AG04449 (cell line): Measurements from ENCODE around the gene ACBD4.

Experiments
- CTCF ChIA-PET: fragments of 350-600 bp; formaldehyde crosslinking; extraction: SDS; loops from one replicate; lab custom pipeline; 2021; ENCODE audit warnings: antibody characterized with exemption; lab: Yijun Ruan, JAX
- POLR2A ChIA-PET: fragments of 400-600, 350-600 bp; formaldehyde crosslinking; extraction: SDS; loops from one replicate; lab custom pipeline; 2020; ENCODE audit warnings: antibody characterized with exemption, inconsistent platforms; lab: Yijun Ruan, JAX
- DNase-seq: peaks from one replicate; pipeline ENCODE4 v3.0.0-alpha.2; 2010; ENCODE audit warnings: low read depth, low spot score
- H3K4me3 ChIP-seq: 2 replicates; pipeline ENCODE4 v1.5.1; 2011; ENCODE audit warnings: low read depth, mild to moderate bottlenecking, control low read depth, low read length
- CTCF ChIP-seq: IDR thresholded peaks from one replicate; pipeline ENCODE4 v1.5.1; 2011; ENCODE audit warnings: mild to moderate bottlenecking, moderate library complexity, low read length, control low read depth, inconsistent platforms; ENCODE audit not compliant: insufficient read depth; ENCODE audit errors: missing control alignments

Gene ACBD4

GRCh38 chr17:45111850-45112249 lies 23.6 kb upstream of the ACBD4 start:
- ChIA-PET CTCF (interaction anchor here (1.2 to 11.9 kb wide), 3 partner anchors 16 to 334 kb away, joined by 3 to 123 read pairs (median 4); partner anchors contain the start of gene ACBD4), POLR2A (interaction anchor here (1.3 kb wide), 1 partner anchor 8 kb away, joined by 3 read pairs; no protein-coding TSS in a partner anchor)
- TF ChIP-seq CTCF: no peak
- no peak overlapping the region for H3K4me3 ChIP-seq
- DNase-seq: no peak

- POLR2A ChIA-PET: interaction anchor here (1.3 kb wide), 1 partner anchor 9 kb away, joined by 3 read pairs; no protein-coding TSS in a partner anchor
- H3K4me3 ChIP-seq: no peak overlapping the region
- CTCF ChIA-PET: interaction anchor here (1.2 to 11.9 kb wide), 3 partner anchors 17 to 335 kb away, joined by 3 to 123 read pairs (median 4); partner anchors contain the start of gene ACBD4
- no peak for TF ChIP-seq CTCF
- DNase-seq: no peak
Observed at GRCh38 chr17:45112559-45113423, 22.7 kb upstream of the ACBD4 start.

- ChIA-PET POLR2A (no interaction called here), CTCF (interaction anchor here (11.9 kb wide), 1 partner anchor 17 kb away, joined by 123 read pairs; no protein-coding TSS in a partner anchor)
- no peak for DNase-seq
- H3K4me3 ChIP-seq: no peak overlapping the region
- no peak for TF ChIP-seq CTCF
Observed at GRCh38 chr17:45113424-45113754, 22.1 kb upstream of the ACBD4 start.

- POLR2A ChIA-PET: no interaction called here
- CTCF ChIA-PET: interaction anchor here (1.0 to 11.9 kb wide), 3 partner anchors 9 to 21 kb away, joined by 5 to 123 read pairs (median 11); partner anchors contain the start of gene ACBD4
- no peak overlapping the region for H3K4me3 ChIP-seq
- TF ChIP-seq CTCF: no peak
- no peak for DNase-seq
Observed at GRCh38 chr17:45114117-45114932, 21.2 kb upstream of the ACBD4 start.

- DNase-seq: no peak
- POLR2A ChIA-PET: no interaction called here
- TF ChIP-seq CTCF: no peak
- CTCF ChIA-PET: interaction anchor here (0.6 to 11.9 kb wide), 7 partner anchors 10 to 95 kb away, joined by 3 to 123 read pairs (median 4); partner anchors contain the start of gene ACBD4
- H3K4me3 ChIP-seq: no peak overlapping the region
Observed at GRCh38 chr17:45115015-45115625, 20.4 kb upstream of the ACBD4 start.
